ENCODE measurements around the gene WDR76.

- TF ChIP-seq POLR2A (IDR thresholded peaks at IDR 0.05), result no peak
- TF ChIP-seq POLR2AphosphoS5 (IDR thresholded peaks at IDR 0.05), result no peak
Observed at GRCh38 chr15:43881944-43882343, 55.1 kb downstream of the WDR76 start.

Measured in prostate gland (tissue), 1 donor.